ENCODE measurements around the gene DTNB.
A peak's percentile ranks its signal among the peaks of the same experiment; 100 is the strongest.

The DTNB gene

DNA sequence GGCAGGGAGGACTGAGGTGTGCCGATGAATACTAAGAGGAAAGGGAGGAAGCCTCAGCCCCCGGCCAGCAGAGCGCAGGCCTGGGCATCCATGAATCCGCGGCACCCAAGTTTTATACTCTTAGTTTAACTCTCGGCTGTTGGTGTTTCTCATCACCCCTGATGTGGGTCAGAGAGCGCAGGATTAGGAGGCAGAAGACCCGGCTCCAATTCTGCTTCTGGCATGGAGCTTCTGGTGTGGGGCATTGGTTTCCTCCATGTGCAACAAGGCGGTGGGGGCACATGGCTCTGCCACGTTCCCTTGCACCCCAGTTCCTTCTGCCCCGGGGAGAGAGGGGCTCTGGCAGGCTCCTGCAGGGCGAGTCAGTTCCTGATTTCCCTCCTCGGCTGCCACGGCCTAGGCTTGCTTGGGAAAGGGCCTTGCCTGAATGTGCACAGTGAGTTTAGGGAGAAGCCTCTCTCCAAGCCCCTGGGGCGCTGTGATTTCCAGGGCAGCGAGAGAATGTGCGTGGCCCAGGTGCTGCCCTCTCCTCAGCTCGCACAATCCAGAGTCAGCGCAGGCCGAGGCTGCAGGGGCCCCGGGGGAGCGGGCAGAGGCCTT is 295.5 kb downstream of the DTNB start:
- Histone ChIP-seq H3K27ac (ENCODE audit: insufficient read depth, low read depth, low read length, poor library complexity, severe bottlenecking) (no peak overlapping the region), H3K27me3 (ENCODE audit: control insufficient read depth, insufficient read depth, low read length, poor library complexity, severe bottlenecking) (peaks cover 3% of the 10 kb centered on the region)
- 90 to 91% methylated on average over 22 of the region's 22 CpGs for WGBS, 2 experiments

DNA sequence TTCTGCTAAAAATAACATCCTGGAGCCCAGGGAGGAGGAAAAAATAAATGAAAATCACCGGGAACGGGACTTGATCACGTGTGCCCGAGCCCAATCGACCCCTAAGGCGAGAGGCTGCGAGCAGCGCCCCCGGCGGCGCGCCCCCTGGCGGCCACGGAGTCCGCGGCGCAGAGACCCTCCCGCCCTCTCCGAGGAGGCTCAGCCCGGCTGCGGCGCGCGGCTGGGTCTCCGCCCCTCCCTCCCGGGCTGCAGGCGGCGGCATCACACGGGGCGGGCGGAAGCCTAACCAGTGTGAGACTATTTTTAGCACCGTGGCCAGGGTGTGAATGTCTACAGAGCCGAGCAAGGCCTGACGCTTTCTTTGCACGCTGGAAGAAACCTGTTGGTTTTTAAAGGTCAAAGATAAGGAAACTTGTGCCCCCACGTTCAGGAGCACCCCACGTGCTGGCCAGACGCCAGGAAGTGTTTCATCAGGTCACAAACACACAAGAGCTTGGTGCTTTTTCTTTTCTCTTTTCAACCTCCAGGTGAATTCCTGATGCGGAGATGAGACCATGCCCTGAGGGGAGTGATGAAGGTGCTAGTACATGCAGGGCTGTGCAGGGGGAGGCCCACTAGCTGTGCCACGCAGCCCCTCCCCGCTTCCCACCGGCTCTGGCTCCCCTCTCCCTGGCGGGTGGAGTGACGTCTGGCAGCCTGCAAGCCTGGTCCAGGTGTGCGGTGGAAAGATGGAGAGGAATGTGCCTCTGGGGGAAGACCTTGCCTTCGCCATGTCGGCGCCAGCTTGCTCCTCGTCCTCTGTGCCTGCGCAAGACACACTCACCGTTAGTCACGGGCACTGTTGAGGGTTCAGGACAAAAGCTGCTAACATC is 296.4 kb downstream of the DTNB start:
- H3K36me3 ChIP-seq (ENCODE audit: control insufficient read depth, insufficient read depth, low read length): no peaks in the 10 kb centered on the region
- WGBS, 2 experiments: 18 to 20% methylated on average over 52 of the region's 52 CpGs
- H3K9me3 ChIP-seq (ENCODE audit: control insufficient read depth, low read length): no peaks in the 10 kb centered on the region
- peaks cover 33% of the 10 kb centered on the region for H3K4me1 ChIP-seq (ENCODE audit: control insufficient read depth, insufficient read depth, low read length)
- peaks cover 3% of the 10 kb centered on the region for H3K27me3 ChIP-seq (ENCODE audit: control insufficient read depth, insufficient read depth, low read length, poor library complexity, severe bottlenecking)
- peak overlapping the region; percentile 16 for H3K4me3 ChIP-seq (ENCODE audit: insufficient read depth, low read depth, low read length)
- H3K27ac ChIP-seq (ENCODE audit: insufficient read depth, low read depth, low read length, poor library complexity, severe bottlenecking): no peak overlapping the region

More for the DNA sequence above, 295.5 kb downstream of the DTNB start:
- H3K4me3 ChIP-seq (ENCODE audit: insufficient read depth, low read depth, low read length): no peak overlapping the region
- H3K9me3 ChIP-seq (ENCODE audit: control insufficient read depth, low read length): no peaks in the 10 kb centered on the region
- no peaks in the 10 kb centered on the region for H3K36me3 ChIP-seq (ENCODE audit: control insufficient read depth, insufficient read depth, low read length)
- H3K4me1 ChIP-seq (ENCODE audit: control insufficient read depth, insufficient read depth, low read length): peaks cover 24% of the 10 kb centered on the region

DNA sequence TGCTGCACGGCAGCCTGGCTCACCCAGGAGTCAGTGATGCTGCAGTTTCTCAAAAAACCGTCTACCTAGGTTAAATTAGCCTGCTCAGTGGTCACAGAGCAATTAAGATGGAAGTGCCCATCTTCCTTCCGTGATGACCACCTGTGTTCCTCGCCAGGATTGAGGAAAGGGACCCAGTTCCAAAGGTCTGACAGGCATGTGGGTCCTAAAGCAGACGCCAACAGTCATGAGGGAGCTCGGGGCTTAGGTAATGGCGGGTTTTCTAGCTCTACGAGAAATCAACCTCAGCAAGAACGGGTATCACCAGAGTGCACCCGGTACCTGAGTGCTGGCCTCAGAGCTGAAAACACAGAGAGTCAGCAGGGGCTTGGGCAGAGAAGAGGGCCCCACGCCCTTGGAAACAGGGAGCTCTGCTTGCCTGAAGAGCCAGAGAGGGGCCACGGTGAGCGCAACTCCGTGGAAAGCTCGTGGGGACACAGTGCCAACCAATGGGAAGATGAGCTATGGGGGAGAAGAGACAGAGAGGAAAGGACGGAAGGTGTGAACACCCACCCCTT is 297.3 kb downstream of the DTNB start:
- no peak overlapping the region for H3K4me3 ChIP-seq (ENCODE audit: insufficient read depth, low read depth, low read length)
- H3K36me3 ChIP-seq (ENCODE audit: control insufficient read depth, insufficient read depth, low read length): no peaks in the 10 kb centered on the region
- H3K27ac ChIP-seq (ENCODE audit: insufficient read depth, low read depth, low read length, poor library complexity, severe bottlenecking): no peak overlapping the region
- no peaks in the 10 kb centered on the region for H3K9me3 ChIP-seq (ENCODE audit: control insufficient read depth, low read length)
- H3K4me1 ChIP-seq (ENCODE audit: control insufficient read depth, insufficient read depth, low read length): peaks cover 39% of the 10 kb centered on the region
- WGBS, 2 experiments: 84 to 86% methylated on average over 16 of the region's 16 CpGs
- H3K27me3 ChIP-seq (ENCODE audit: control insufficient read depth, insufficient read depth, low read length, poor library complexity, severe bottlenecking): peaks cover 3% of the 10 kb centered on the region

DNA sequence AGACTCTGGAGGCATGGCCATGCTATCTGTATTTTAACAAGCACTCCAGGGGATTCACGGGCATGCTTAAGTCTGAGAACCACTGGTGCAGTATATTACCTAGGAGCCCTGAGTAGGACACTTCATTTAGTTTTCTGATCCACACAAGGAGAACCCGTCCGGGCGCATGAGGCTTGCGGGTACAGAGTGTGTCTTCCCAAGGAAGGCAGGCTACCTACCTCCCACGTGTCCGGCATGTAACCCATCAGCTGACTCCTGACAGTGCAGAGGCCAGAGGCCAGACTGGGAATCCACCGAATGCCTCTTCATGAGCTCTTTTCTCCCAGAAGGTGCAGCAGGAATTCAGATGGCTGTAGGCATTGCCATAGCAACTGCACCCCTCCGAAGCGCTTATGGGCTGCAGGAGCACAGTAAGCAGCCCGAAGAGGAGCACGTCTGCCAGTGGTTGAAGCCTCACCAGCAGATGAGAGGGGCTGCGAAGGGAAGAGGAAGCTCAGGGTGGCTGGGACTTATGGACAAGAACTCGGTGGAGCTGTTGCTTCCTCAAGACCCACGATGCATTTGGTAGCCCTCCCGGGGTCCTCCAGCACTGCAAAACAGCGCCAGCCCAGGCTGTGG is 297.9 kb downstream of the DTNB start:
- H3K4me1 ChIP-seq (ENCODE audit: control insufficient read depth, insufficient read depth, low read length): peaks cover 39% of the 10 kb centered on the region
- no peaks in the 10 kb centered on the region for H3K9me3 ChIP-seq (ENCODE audit: control insufficient read depth, low read length)
- 89 to 90% methylated on average over 17 of the region's 17 CpGs for WGBS, 2 experiments
- H3K4me3 ChIP-seq (ENCODE audit: insufficient read depth, low read depth, low read length): no peak overlapping the region
- H3K27me3 ChIP-seq (ENCODE audit: control insufficient read depth, insufficient read depth, low read length, poor library complexity, severe bottlenecking): peaks cover 3% of the 10 kb centered on the region
- no peaks in the 10 kb centered on the region for H3K36me3 ChIP-seq (ENCODE audit: control insufficient read depth, insufficient read depth, low read length)
- no peak overlapping the region for H3K27ac ChIP-seq (ENCODE audit: insufficient read depth, low read depth, low read length, poor library complexity, severe bottlenecking)

DNA sequence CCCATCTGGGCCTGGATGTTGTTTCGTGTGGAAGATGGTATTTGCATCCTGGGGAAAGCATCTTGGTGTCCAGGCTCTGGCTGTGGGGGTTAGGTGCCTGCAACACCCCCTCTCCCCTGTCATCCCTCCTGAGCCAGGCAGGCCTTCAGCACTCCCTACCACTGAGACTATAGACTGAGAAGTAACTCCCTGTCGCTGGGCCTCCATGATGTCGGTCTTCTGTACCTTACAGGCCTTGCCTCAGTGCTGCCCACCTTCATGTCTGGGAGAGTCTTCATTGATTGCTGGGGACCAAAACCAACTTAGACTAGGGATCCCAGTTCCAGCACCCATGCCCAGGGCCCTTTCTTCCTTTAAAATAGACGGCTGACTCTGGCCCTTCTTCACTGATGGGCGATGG is 298.6 kb downstream of the DTNB start:
- no peaks in the 10 kb centered on the region for H3K9me3 ChIP-seq (ENCODE audit: control insufficient read depth, low read length)
- 92 to 96% methylated on average over 5 of the region's 5 CpGs for WGBS, 2 experiments
- no peak overlapping the region for H3K4me3 ChIP-seq (ENCODE audit: insufficient read depth, low read depth, low read length)
- no peaks in the 10 kb centered on the region for H3K36me3 ChIP-seq (ENCODE audit: control insufficient read depth, insufficient read depth, low read length)
- peaks cover 3% of the 10 kb centered on the region for H3K27me3 ChIP-seq (ENCODE audit: control insufficient read depth, insufficient read depth, low read length, poor library complexity, severe bottlenecking)
- H3K4me1 ChIP-seq (ENCODE audit: control insufficient read depth, insufficient read depth, low read length): peaks cover 40% of the 10 kb centered on the region
- H3K27ac ChIP-seq (ENCODE audit: insufficient read depth, low read depth, low read length, poor library complexity, severe bottlenecking): no peak overlapping the region

DNA sequence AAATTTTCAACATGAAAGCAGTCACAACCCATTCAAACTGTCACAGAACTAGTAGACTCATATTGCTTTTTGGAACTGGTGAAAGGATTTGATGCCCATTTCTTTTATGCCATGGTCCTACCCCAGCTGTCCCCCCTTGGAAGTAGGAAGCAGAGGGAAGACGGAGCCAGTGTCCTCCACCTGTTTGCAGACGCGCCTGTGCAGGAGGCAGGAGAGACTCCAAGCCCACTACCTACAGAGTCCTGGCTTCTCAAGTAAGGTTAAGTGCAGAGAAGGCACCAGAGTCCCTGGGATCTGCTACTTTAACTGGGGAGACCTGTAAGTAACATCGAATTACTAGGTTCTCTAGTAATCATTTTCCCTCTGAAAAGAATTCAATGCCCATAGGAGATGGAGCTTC is 299.0 kb downstream of the DTNB start:
- WGBS, 2 experiments: 93 to 100% methylated on average over 4 of the region's 4 CpGs
- Histone ChIP-seq H3K4me3 (ENCODE audit: insufficient read depth, low read depth, low read length) (no peak overlapping the region), H3K9me3 (ENCODE audit: control insufficient read depth, low read length) (no peaks in the 10 kb centered on the region), H3K27me3 (ENCODE audit: control insufficient read depth, insufficient read depth, low read length, poor library complexity, severe bottlenecking) (peaks cover 3% of the 10 kb centered on the region), H3K36me3 (ENCODE audit: control insufficient read depth, insufficient read depth, low read length) (no peaks in the 10 kb centered on the region), H3K27ac (ENCODE audit: insufficient read depth, low read depth, low read length, poor library complexity, severe bottlenecking) (no peak overlapping the region), H3K4me1 (ENCODE audit: control insufficient read depth, insufficient read depth, low read length) (peaks cover 42% of the 10 kb centered on the region)

DNA sequence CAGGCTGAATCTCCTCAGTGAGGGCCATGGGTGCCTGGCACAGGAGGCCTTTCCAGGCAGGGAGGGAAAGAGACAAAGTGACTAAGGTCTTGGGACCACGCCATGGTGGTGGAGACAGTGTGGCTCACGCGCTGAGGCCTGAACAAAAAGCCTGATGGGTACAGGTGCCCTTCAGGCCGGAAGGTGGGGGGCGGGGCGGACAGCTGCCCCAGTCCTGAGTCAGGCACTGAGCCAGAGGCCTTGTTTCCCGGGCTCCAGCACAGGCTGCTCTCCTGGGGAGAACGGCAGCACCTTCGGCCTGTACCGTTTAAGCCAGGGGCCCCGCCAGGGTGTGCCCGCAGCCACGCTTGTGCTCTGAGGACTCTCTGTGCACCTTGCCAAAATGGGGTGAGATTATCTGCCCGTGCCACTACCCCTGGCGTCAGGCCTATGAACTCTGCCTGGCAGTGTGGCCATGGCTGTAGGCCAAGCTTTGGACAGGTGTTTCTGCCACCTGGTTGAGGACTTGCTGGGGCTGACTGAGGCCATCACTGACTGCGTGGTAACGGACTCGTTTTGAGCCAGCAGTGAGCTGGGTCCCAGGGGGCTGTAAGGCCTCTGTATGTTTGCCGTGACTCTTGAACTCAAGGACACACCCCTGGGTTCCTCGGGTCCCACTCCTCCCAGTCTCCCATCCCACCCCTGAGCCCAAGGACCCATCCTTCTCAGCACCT is 300.0 kb downstream of the DTNB start:
- peaks cover 3% of the 10 kb centered on the region for H3K27me3 ChIP-seq (ENCODE audit: control insufficient read depth, insufficient read depth, low read length, poor library complexity, severe bottlenecking)
- peaks cover 42% of the 10 kb centered on the region for H3K4me1 ChIP-seq (ENCODE audit: control insufficient read depth, insufficient read depth, low read length)
- H3K9me3 ChIP-seq (ENCODE audit: control insufficient read depth, low read length): no peaks in the 10 kb centered on the region
- no peaks in the 10 kb centered on the region for H3K36me3 ChIP-seq (ENCODE audit: control insufficient read depth, insufficient read depth, low read length)
- no peak overlapping the region for H3K27ac ChIP-seq (ENCODE audit: insufficient read depth, low read depth, low read length, poor library complexity, severe bottlenecking)
- no peak overlapping the region for H3K4me3 ChIP-seq (ENCODE audit: insufficient read depth, low read depth, low read length)
- WGBS, 2 experiments: 94% methylated on average over 20 of the region's 20 CpGs

DNA sequence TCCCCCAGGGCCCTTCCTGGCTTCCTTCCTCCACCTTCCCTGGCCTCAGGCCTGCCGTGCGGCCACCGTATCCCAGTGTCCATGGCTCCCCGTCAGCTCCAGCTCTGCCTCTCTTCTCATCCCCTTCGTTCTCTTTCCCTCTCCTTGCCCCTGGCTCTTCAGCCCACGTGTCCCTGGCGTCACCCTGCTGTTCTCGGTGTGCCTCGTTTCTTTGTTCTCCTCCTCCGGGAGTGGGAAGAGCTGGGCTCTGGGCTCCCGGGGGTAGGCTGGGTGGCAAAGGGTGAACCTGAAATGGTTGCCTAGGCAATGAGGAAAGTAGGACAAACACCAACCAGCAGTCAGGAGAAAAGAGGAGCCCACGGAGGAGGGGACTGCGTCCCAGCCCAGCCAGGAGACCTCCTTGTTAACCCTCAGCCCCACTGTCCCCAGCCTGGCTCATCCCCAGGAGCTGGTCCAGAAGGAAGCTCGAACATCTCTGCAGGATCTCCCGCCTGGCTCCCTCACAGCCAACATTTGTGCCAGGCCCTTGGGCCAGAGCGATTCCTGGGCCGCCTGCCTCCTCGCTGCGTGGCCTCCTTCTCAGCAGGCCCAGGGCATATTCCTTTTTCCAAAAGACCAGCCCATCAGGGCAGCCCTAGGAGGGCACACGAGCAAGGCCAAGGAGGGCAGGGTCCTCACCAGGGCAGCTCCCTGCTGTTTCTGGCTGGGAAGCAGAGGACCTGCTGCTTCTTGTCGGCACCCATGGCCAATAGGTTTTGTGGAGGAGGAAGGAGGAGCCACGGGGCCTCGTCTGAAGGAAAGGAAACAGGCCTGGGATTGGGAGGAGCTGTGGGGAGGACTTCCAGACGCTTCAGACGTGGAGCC is 300.7 kb downstream of the DTNB start:
- H3K9me3 ChIP-seq (ENCODE audit: control insufficient read depth, low read length): no peaks in the 10 kb centered on the region

More for the DNA sequence above, 300.7 kb downstream of the DTNB start:
- Histone ChIP-seq H3K36me3 (ENCODE audit: control insufficient read depth, insufficient read depth, low read length) (no peaks in the 10 kb centered on the region), H3K27ac (ENCODE audit: insufficient read depth, low read depth, low read length, poor library complexity, severe bottlenecking) (no peak overlapping the region), H3K27me3 (ENCODE audit: control insufficient read depth, insufficient read depth, low read length, poor library complexity, severe bottlenecking) (peaks cover 3% of the 10 kb centered on the region), H3K4me1 (ENCODE audit: control insufficient read depth, insufficient read depth, low read length) (peaks cover 37% of the 10 kb centered on the region), H3K4me3 (ENCODE audit: insufficient read depth, low read depth, low read length) (no peak overlapping the region)
- WGBS, 2 experiments: 79 to 80% methylated on average over 25 of the region's 25 CpGs
